T-helper 2 cell treated with Interferon-gamma antibody and Interleukin-4, amounts not matched to agents 5 μg/mL and 100 μg/mL, for 36 hours (primary cell): ENCODE results near the gene SDK1.

ENCODE experiments used
- DNase-seq: peaks from one replicate; pipeline ENCODE4 v3.0.0; 2021; ENCODE audit warnings: low spot score
- H3K27ac Mint-ChIP-seq: one replicate; pipeline ENCODE4 v1.8.0; 2021; ENCODE audit warnings: mild to moderate bottlenecking, mixed read lengths
- H3K27me3 Mint-ChIP-seq: one replicate; pipeline ENCODE4 v1.8.0; 2021; ENCODE audit warnings: low read depth, mixed read lengths
- H3K36me3 Mint-ChIP-seq: one replicate; pipeline ENCODE4 v1.8.0; 2021; ENCODE audit warnings: low read depth, mixed read lengths
- H3K4me1 Mint-ChIP-seq: one replicate; pipeline ENCODE4 v1.8.0; 2021; ENCODE audit warnings: low read depth, mixed read lengths
- H3K4me3 Mint-ChIP-seq: one replicate; pipeline ENCODE4 v1.8.0; 2022; ENCODE audit warnings: mild to moderate bottlenecking, moderate library complexity, mixed read lengths
- H3K9me3 Mint-ChIP-seq: one replicate; pipeline ENCODE4 v1.8.0; 2021; ENCODE audit warnings: mixed read lengths

The SDK1 gene

GRCh38 chr7:3862774-3863173, 561.7 kb downstream of the SDK1 start:
- no peaks in the 10 kb centered on the region for H3K36me3 Mint-ChIP-seq
- H3K4me3 Mint-ChIP-seq: no peak overlapping the region
- DNase-seq: no peak
- no peaks in the 10 kb centered on the region for H3K27me3 Mint-ChIP-seq
- no peak overlapping the region for H3K27ac Mint-ChIP-seq
- H3K9me3 Mint-ChIP-seq: peaks cover 8% of the 10 kb centered on the region
- no peaks in the 10 kb centered on the region for H3K4me1 Mint-ChIP-seq

GRCh38 chr7:3866277-3866676, 565.2 kb downstream of the SDK1 start:
- DNase-seq: no peak
- H3K9me3 Mint-ChIP-seq: peaks cover 11% of the 10 kb centered on the region
- H3K27me3 Mint-ChIP-seq: peaks cover 2% of the 10 kb centered on the region
- no peak overlapping the region for H3K4me3 Mint-ChIP-seq
- H3K27ac Mint-ChIP-seq: no peak overlapping the region
- H3K4me1 Mint-ChIP-seq: no peaks in the 10 kb centered on the region
- H3K36me3 Mint-ChIP-seq: no peaks in the 10 kb centered on the region

- Mint-ChIP-seq H3K36me3 (no peaks in the 10 kb centered on the region), H3K9me3 (peaks cover 11% of the 10 kb centered on the region), H3K4me1 (no peaks in the 10 kb centered on the region), H3K27me3 (peaks cover 6% of the 10 kb centered on the region), H3K4me3 (no peak overlapping the region), H3K27ac (no peak overlapping the region)
- no peak for DNase-seq
Measured at GRCh38 chr7:3867863-3868262, 566.8 kb downstream of the SDK1 start.

- DNase-seq: no peak
- no peak overlapping the region for H3K4me3 Mint-ChIP-seq
- H3K27me3 Mint-ChIP-seq: no peaks in the 10 kb centered on the region
- H3K4me1 Mint-ChIP-seq: no peaks in the 10 kb centered on the region
- H3K9me3 Mint-ChIP-seq: no peaks in the 10 kb centered on the region
- H3K27ac Mint-ChIP-seq: no peak overlapping the region
- no peaks in the 10 kb centered on the region for H3K36me3 Mint-ChIP-seq
Measured at GRCh38 chr7:3879355-3880075, 578.5 kb downstream of the SDK1 start.

- Mint-ChIP-seq H3K36me3 (no peaks in the 10 kb centered on the region), H3K4me3 (no peak overlapping the region), H3K27me3 (no peaks in the 10 kb centered on the region), H3K9me3 (no peaks in the 10 kb centered on the region), H3K27ac (no peak overlapping the region), H3K4me1 (no peaks in the 10 kb centered on the region)
- no peak for DNase-seq
Measured at GRCh38 chr7:3880228-3880987, 579.4 kb downstream of the SDK1 start.

GRCh38 chr7:3882782-3883181, 581.7 kb downstream of the SDK1 start:
- Mint-ChIP-seq H3K4me3 (no peak overlapping the region), H3K27ac (no peak overlapping the region), H3K27me3 (no peaks in the 10 kb centered on the region), H3K36me3 (no peaks in the 10 kb centered on the region), H3K9me3 (no peaks in the 10 kb centered on the region), H3K4me1 (no peaks in the 10 kb centered on the region)
- DNase-seq: no peak

- DNase-seq: no peak
- H3K27me3 Mint-ChIP-seq: no peaks in the 10 kb centered on the region
- H3K27ac Mint-ChIP-seq: no peak overlapping the region
- no peaks in the 10 kb centered on the region for H3K4me1 Mint-ChIP-seq
- no peak overlapping the region for H3K4me3 Mint-ChIP-seq
- no peaks in the 10 kb centered on the region for H3K9me3 Mint-ChIP-seq
- no peaks in the 10 kb centered on the region for H3K36me3 Mint-ChIP-seq
Measured at GRCh38 chr7:3884543-3884942, 583.5 kb downstream of the SDK1 start.

- no peaks in the 10 kb centered on the region for H3K4me1 Mint-ChIP-seq
- no peaks in the 10 kb centered on the region for H3K27me3 Mint-ChIP-seq
- DNase-seq: no peak
- no peaks in the 10 kb centered on the region for H3K9me3 Mint-ChIP-seq
- no peak overlapping the region for H3K4me3 Mint-ChIP-seq
- no peaks in the 10 kb centered on the region for H3K36me3 Mint-ChIP-seq
- H3K27ac Mint-ChIP-seq: no peak overlapping the region
Measured at GRCh38 chr7:3887096-3887690, 586.1 kb downstream of the SDK1 start.

- Mint-ChIP-seq H3K9me3 (no peaks in the 10 kb centered on the region), H3K36me3 (no peaks in the 10 kb centered on the region)
- DNase-seq: no peak
Measured at GRCh38 chr7:3888096-3888495, 587.0 kb downstream of the SDK1 start.

GRCh38 chr7:3892157-3892556, 591.1 kb downstream of the SDK1 start:
- H3K9me3 Mint-ChIP-seq: no peaks in the 10 kb centered on the region
- no peaks in the 10 kb centered on the region for H3K4me1 Mint-ChIP-seq
- no peak overlapping the region for H3K27ac Mint-ChIP-seq
- no peaks in the 10 kb centered on the region for H3K36me3 Mint-ChIP-seq
- no peak overlapping the region for H3K4me3 Mint-ChIP-seq
- no peak for DNase-seq
- peaks cover 3% of the 10 kb centered on the region for H3K27me3 Mint-ChIP-seq

More at GRCh38 chr7:3888096-3888495, 587.0 kb downstream of the SDK1 start:
- H3K27ac Mint-ChIP-seq: no peak overlapping the region
- H3K27me3 Mint-ChIP-seq: no peaks in the 10 kb centered on the region
- H3K4me3 Mint-ChIP-seq: no peak overlapping the region
- H3K4me1 Mint-ChIP-seq: no peaks in the 10 kb centered on the region

GRCh38 chr7:3892686-3893085, 591.6 kb downstream of the SDK1 start:
- H3K36me3 Mint-ChIP-seq: no peaks in the 10 kb centered on the region
- H3K27me3 Mint-ChIP-seq: peaks cover 3% of the 10 kb centered on the region
- no peak overlapping the region for H3K4me3 Mint-ChIP-seq
- no peaks in the 10 kb centered on the region for H3K9me3 Mint-ChIP-seq
- no peaks in the 10 kb centered on the region for H3K4me1 Mint-ChIP-seq
- no peak for DNase-seq
- no peak overlapping the region for H3K27ac Mint-ChIP-seq

- Mint-ChIP-seq H3K4me3 (no peak overlapping the region), H3K9me3 (no peaks in the 10 kb centered on the region), H3K27ac (no peak overlapping the region), H3K36me3 (no peaks in the 10 kb centered on the region), H3K4me1 (peaks cover 2% of the 10 kb centered on the region), H3K27me3 (peaks cover 6% of the 10 kb centered on the region)
- DNase-seq: no peak
Measured at GRCh38 chr7:3893151-3893788, 592.2 kb downstream of the SDK1 start.

GRCh38 chr7:3893789-3894153, 592.7 kb downstream of the SDK1 start:
- Mint-ChIP-seq H3K36me3 (no peaks in the 10 kb centered on the region), H3K27me3 (peaks cover 6% of the 10 kb centered on the region), H3K4me3 (no peak overlapping the region), H3K9me3 (no peaks in the 10 kb centered on the region), H3K27ac (no peak overlapping the region), H3K4me1 (peaks cover 2% of the 10 kb centered on the region)
- DNase-seq: no peak
